ENCODE data around the gene KLHL24.

DNA sequence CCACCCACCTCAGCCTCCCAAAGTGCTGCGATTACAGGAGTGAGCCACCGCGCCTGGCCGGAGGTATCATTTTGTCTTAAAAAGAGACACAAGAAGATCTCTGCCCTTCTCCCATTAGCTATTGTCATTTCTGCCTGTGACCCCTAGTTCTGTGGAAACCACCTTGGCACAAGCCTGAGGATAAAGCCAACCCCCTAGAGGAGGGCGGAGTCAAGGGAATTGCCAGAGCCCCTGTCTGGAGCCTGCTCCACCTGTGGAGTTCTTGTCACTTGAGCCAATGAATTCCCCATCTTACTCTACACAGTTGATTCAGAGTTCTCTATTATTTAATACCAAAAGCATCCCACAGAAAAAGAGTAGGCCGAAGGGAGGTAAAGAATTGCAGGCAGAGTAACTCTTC, 45.0 kb upstream of the KLHL24 start:
- TF ChIP-seq, protein P1, sequence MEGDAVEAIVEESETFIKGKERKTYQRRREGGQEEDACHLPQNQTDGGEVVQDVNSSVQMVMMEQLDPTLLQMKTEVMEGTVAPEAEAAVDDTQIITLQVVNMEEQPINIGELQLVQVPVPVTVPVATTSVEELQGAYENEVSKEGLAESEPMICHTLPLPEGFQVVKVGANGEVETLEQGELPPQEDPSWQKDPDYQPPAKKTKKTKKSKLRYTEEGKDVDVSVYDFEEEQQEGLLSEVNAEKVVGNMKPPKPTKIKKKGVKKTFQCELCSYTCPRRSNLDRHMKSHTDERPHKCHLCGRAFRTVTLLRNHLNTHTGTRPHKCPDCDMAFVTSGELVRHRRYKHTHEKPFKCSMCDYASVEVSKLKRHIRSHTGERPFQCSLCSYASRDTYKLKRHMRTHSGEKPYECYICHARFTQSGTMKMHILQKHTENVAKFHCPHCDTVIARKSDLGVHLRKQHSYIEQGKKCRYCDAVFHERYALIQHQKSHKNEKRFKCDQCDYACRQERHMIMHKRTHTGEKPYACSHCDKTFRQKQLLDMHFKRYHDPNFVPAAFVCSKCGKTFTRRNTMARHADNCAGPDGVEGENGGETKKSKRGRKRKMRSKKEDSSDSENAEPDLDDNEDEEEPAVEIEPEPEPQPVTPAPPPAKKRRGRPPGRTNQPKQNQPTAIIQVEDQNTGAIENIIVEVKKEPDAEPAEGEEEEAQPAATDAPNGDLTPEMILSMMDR (IDR thresholded peaks at IDR 0.05), result no peak
- no peak for TF ChIP-seq POLR2AphosphoS5 (IDR thresholded peaks at IDR 0.05)

Measured in sigmoid colon (tissue), 4 donors.